HT-29 (cell line): Measurements from ENCODE around the gene C5AR1. TPM values are rescaled to one million over a fixed set of nuclear protein-coding genes. Genes with fewer than 3 reads are reported as not detected.
"Not testable (repeated sequence)": the region's sequence is repeated elsewhere in the genome, so short reads cannot be mapped to it uniquely, and the experiment has no call there.

Source experiments
- DNase-seq: peaks from one replicate; pipeline ENCODE4 v3.0.0-alpha.2; 2015; ENCODE audit warnings: low spot score
- total RNA-seq: library from RNA; depleted of rRNA; stranded (reverse); fragments of >200 nt; shearing (Covaris generic); gene quantifications from 2 replicates; pipeline ENCODE4 v1.2.3, GENCODE V29; 2014; rRNA removed

C5AR1 gene
- total RNA-seq: 0.13 and 0.28 TPM in 2 replicates

DNA sequence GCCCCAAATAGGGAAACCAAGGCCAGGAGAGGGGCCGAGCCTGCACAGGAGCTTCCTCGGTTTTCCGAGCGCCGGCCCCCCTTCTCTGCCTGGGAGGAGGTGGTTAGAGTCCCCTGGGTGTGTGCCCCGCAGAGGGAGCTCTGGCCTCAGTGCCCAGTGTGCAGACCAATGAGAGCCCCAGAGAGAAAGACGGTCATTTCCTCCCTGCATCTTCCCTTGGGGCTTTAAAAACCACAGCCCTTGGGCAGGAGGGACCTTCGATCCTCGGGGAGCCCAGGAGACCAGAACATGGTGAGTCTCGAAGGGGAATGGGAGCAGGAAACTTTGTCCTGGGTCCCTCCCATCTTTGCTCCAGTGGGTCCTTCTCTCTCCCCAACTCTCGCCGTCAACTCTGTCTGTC is at the start of gene C5AR1:
C5AR1 (plus strand) TSS at position 254 of the 400 bp plus-strand sequence; CDS start at position 289, 35 bp downstream.
- DNase-seq: no peak

DNA sequence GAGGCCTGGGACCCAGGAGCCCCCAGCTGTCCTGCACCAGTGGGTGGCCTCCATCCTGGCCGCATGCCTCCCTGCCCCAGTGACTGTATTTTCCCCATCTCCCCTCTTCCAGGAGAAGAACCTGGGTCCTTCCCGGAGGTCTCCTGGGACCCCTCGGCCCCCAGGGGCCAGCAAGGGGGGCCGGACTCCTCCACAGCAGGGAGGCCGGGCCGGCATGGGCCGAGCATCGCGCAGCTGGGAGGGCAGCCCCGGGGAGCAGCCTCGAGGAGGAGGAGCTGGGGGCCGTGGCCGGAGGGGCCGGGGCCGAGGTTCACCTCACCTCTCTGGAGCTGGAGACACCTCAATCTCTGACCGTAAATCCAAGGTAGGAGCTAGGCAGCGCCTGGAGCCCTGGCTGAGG is 49.2 kb upstream of the C5AR1 start:
- no peak for DNase-seq

DNA sequence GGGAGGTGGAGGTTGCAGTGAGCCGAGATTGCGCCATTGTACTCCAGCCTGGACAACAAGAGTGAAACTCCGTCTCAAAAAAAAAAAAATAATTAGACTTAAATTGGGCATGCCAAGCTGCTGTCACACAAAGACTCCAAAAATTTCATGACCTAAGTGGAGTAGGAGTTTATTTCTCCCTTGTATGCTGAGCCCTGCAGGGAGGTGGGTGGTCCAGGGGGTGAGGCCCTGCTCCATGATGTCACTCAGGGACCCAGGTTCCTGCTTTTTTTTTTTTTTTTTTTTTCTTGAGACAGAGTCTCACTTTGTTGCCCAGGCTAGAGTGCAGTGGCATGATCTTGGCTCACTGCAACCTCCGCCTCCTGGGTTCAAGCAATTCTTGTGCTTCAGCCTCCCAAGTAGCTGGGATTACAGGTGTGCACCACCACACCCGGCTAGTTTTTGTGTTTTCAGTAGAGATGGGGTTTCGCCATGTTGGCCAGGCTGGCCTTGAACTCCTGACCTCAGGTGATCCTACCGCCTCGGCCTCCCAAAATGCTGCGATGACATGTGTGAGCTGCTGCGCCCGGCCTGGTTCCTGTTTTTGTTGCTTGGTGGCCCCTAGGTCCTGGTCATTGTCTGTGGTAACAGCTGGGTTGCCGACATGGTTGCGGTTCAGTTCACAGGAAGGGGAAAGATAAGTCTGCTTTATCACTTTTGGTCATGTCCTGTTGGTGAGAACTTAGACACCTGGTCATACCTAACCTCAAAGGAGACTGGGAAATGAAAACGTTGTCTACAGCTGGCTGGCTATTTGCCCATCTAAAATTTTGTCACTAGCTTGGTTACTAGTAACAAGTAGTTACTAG is 47.5 kb upstream of the C5AR1 start:
- not testable (repeated sequence) for DNase-seq

DNA sequence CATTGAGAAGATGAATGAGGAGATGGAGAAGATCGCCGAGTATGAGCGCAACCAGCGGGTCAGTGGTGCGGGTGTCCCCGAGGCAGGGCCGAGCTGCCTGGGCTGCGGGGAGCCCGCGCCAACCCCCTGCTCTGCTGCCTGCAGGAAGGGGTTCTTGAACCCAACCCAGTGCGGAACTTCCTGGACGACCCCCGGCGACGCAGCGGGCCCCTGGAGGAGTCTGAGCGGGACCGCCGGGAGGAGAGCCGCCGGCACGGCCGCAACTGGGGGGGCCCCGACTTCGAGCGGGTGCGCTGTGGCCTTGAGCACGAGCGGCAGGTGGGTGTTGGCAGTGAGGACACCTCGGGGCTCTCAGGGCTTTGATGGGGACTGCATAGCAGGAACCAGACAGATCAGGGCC is 45.0 kb upstream of the C5AR1 start:
- no peak for DNase-seq

DNA sequence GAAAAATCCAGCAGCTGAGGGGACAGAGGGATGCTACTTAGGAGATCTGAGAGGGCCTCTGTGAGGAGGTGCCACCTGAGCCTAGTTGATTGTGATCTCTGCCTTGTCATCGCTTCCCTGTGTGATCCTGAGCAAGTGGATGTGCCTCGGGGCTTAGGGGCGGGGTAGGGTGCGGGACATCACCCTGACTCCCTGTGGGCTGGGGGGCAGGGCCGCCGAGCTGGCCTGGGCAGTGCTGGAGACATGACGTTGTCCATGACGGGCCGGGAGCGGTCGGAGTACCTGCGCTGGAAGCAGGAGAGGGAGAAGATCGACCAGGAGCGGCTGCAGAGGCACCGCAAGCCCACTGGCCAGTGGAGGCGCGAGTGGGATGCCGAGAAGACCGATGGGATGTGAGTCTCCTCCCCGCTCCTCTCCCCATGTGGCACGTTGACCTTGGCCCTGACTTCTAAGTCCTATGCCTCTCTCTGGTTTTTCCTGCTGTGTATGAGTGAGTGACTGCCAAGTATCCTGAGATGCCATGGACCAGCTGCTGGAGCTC is 43.2 kb upstream of the C5AR1 start:
- DNase-seq: no peak

DNA sequence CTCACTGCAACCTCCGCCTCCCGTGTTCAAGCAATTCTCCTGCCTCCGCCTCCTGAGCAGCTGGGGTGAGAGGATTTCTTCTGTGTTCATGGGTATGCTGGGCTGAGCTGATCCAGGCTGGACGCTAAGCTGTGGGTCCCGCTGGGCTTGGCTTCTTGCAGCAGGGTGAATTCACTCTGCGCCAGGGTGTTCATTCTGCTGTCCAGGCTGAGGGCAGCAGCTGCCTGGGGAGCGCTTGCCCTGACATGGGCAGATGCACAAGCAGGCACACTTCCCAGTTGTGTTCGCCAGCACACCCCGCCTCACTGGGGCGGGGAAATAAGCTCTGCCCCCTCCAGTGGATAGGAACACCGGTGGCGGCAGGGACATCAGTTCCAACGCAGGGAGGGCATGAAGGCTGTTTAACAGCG is 42.3 kb upstream of the C5AR1 start:
- DNase-seq: no peak

DNA sequence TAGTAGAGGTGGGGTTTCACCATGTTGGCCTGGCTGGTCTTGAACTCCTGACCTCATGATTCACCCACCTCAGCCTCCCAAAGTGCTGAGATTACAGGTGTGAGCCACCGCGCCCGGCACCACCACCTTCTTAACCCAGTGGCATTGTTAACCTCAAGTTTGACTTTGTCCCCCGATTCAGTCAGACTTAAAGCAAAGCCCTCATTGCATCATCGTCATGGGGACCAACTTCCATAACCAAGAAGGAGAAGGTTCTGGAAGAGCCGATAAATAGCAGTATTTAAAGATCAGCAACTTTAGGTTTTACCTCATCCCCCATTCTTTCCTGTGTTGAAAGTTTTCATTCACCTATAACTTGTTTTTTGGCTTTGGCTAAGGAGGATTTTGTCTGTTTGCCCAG is 41.6 kb upstream of the C5AR1 start:
- DNase-seq: no peak

DNA sequence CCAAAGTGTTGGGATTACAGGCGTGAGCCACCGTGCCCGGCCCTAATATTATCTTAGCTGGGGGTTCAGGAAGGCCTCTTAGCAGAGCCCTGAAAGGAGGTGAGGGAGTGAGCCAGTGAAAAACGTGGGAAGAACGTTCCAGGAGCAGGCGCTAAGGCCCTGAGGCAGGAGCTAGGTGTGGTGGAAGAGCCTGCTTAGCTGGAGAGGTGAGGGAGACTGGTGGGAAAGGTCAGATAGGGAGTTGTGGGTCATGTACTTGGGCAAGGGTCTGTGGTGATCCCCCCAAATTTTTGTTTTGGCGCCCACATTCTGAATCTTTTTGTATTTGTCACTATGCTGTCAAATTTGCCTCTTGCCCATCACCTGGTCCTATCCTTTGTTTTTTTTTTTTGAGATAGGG is 40.1 kb upstream of the C5AR1 start:
- no peak for DNase-seq

DNA sequence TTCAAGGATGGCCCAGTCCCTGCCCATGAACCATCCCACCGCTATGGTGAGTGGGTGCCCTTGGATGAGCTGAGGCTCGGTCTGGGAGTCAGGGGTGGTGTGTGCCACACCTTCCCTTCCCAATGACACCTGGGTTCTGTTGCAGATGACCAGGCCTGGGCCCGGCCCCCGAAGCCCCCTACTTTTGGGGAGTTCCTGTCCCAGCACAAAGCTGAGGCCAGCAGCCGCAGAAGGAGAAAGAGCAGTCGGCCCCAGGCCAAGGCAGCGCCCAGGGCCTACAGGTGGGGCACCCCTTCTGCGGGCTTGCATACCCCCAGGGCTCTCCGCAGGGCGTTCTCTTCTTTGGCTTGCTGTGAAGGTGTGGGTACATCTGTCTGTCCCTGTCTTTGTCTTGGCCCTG is 39.3 kb upstream of the C5AR1 start:
- no peak for DNase-seq

DNA sequence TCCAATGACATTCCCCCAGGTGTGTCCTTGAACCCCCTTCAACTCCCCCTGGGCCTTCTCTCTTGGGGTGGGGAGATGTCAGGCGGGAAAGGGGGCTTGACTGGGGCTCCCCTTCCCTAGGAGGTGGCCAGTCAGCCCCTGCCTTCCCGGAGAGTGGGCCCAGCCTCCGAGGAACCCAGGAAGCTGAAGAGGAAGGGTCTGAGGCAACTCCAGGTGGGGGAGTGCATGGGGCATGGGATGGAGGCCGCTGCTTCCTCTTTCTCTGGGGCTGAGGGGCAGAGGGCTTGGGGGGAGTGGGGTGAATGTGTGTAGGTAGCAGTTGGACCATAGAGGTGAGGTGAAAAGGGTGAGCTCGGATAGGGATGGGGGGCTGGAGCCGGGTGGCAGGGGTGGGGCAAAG is 37.7 kb upstream of the C5AR1 start:
- DNase-seq: no peak

DNA sequence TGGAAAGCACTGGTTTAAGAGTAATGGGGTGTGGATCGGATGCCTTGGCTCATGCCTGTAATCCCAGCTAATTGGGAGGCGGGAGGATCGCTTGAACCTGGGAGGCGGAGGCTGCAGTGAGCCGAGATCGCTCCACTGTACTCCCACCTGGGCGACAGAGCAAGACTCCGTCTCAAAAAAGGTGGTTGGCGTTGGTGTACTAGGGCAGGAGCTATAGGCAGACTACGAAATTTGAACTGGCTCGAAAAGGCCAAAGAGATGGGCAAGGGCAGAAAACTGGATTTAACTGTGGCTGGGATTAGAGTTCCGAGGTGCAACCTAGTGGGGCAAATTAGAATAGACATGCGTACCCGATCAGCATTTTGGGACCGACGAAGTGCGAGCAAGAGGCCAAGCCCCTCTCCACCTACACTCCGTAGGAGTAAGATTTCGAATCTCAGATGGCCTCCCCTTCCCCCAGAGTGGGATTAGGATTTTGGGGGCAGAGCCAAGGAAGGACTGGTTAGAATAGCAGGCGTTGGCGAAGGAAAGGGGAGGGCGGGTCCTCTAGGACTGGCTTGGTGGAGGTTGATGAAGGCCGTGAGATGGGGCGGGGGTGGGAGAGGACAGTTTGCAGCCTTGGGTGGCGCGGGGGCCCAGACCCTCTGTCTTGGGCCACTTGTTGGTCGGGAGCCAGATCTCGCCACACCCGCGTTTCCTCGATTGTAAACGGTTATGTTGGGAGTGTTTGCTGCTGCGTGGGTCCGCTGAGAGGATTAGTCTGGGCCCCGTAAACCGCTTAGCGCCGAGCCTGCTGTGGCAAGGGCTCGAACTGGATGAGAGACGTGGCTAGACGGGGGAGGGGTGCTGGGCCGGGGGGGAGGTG is 37.0 kb upstream of the C5AR1 start:
- DNase-seq: peak; percentile 42

DNA sequence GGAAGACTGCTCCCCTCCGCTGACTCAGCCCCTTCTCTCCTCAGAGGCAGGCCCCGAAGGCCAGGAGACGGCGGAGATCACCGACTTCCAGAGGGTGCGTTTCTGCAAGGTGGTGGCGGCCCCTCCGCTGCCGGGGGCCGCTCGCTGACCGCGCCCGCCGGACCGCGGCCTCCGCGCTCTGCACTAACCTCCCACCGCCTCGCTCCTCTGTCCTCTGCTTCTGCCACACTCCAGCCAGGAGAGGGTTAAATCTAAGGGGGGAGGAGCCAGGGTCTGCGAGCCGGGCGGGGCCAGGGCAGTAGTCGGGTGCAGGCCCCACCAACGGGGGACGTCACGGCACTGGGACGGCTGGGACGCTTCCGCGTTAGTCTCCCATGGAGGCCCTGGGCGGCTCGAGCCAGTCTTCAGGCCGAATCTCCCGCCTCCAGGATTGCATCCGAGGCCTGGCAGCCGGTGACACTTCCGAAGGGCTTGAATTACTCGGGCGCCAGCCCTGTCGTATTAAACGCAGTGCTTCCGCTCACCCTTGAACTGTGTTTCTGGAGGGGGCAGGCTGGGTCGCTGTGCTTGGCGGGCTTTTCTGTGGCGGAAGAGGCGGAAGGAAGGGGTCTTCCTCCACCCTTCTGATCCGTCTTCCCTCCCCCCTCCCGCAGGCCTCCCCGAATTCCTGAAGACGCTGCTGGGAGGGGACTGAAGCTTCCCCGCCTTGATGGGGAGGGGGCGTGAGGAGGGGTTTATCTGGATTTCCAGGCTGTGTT is 36.2 kb upstream of the C5AR1 start:
- peak; percentile 99 for DNase-seq

DNA sequence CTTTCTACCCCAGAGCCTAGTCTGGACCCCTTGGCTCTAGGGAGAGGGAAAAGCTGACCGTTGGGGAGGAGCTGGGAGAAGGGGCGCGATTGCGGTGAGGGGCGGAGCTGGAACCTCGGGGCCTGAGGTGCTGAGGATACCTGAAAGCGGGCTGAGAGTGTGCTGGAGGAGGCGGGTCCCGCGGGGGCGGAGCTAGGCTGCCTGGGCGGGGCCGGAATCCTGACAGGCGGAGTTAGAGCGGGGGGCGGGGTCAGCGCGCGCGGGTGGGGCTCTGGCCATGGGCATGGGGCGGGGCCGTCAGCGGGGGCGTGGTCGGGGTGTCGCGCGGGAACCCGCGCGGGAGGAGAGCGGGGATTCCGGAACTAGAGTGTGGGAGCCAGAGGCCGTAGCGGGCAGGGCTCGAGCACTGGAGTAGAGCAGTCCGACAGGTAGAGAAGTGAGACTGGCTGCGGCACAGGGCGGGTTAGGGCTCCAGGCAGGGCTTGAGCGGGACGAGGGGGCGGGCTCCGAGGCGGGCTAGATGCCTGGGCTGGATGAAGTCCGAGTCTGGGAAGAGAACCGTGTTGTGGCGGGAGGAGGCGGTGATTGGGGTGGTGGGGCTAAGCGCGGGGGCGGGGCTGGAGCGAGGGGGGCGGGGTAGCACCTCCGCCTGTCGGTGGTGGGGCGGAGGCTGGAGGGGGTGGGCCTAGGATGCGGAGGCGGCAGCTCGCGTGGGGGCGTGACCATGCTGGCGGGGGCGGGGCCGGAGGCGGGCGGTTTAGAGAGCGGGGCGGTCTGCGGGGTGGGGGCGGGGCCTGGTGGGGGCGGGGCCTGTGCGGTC is 35.4 kb upstream of the C5AR1 start, which contains the start of gene INAFM1:
INAFM1 (plus strand) TSS at position 815 of the 820 bp plus-strand sequence. CDS start 35 bp downstream, outside the sequence.
- DNase-seq: peak; percentile 99

DNA sequence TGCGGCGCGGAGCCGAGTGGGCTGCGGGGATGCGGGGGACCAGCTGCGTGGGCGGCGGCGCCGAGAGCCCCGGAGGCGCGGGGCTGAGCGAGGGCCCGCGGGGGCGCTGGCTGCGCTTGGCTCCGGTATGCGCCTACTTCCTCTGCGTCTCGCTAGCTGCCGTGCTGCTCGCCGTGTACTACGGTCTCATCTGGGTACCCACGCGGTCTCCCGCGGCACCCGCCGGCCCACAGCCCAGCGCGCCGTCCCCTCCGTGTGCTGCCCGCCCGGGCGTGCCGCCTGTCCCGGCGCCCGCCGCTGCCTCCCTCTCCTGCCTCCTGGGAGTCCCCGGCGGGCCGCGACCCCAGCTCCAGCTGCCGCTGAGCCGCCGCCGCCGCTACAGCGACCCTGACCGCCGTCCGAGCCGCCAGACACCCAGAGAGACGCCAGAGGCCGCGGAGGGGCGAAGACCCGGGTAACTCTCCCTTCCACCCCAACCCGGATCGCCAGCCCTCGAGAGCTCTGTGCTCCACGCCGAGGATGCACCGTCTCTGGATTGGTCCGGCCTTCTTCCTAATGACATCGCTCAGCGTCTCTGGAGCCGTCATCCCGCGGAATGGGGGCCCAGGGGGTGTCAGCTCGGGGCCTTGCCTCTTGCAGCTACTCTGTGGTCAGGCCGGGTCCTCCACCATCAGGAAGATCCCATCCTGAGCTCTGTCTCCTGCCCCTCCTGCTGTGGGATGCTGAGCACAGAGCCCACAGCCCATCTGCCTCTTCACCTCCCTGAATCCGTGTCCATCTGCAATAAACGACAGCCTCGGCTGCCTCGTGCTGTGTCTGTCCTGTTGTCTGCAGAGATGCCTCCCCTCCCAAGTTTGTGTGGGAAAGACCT is 34.5 kb upstream of the C5AR1 start:
- no peak for DNase-seq

DNA sequence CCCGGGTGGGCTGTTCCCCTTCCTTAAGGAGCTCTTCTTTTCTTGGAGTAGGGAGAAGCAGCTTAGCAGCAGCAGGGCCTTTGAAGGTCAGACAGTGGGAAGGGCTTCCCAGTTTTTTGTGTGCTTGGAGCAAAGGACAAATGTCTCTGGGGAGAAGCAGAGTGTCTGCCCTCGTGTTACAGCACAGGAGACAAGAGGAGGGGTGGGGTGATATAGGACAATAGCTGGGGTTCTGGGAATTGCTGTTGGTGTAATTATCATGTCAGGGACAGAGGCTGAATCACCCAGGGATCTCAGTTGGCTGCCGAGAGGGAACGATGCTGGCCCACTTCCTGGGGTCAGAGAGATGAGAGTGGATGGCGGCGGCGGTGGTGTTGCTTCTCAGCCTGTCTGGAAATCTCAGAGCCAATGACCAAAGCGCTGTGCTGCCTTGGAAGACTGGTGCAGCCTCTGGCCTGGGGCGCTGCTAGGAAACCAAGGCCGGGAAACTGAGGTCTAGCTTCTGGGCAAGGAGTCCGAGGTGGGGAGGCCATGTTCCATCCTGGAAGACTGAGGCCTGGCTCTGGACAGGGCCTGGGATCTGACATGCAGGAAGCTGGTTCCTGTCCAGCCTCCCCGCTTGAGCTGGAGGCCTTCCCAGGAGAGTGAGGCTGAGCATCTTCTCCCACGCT is 33.7 kb upstream of the C5AR1 start:
- no peak for DNase-seq

DNA sequence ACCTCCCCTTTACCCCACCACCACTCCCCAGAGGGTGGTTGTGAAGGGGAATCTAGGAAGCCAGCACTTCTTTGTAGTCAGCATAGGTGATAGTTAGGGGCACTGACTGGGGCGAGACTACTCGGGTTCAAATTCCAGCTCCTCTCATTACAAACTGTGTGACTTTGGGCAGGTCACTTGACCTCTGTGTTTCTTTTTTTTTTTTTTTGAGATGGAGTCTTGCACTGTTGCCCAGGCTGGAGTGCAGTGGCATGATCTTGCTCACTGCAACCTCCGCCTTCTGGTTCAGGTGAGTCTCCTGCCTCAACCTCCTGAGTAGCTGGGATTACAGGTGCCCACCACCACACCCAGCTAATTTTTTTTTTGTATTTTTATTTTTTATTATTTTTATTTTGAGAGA is 33.1 kb upstream of the C5AR1 start:
- not testable (repeated sequence) for DNase-seq

DNA sequence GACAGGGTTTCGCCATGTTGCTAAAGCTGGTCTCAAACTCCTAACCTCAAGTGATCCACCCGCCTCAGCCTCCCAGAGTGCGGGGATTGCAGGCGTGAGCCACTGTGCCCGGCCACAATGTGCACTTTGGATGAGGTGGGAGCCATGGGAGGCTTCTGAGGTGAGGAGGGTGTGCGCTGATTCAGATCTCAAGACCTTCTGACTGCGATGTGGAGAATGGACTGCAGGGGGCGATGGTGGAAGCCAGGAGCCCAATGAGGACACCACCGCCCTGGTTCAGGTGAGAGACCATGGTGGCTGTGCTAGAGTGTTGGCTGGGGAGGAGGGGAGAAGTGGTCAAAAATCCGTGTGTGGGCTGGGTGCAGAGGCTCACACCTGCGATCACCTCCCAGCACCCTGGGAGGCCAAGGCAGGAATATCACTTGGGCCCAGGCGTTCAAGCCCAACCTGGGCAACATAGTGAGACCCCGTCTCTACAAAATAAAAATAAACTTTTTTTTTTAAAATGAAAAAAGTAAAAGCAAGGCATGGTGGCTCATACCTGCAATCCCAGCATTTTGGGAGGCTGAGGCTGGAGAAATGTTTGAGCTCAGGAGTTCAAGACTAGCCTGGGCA is 29.4 kb upstream of the C5AR1 start:
- peak; percentile 71 for DNase-seq

DNA sequence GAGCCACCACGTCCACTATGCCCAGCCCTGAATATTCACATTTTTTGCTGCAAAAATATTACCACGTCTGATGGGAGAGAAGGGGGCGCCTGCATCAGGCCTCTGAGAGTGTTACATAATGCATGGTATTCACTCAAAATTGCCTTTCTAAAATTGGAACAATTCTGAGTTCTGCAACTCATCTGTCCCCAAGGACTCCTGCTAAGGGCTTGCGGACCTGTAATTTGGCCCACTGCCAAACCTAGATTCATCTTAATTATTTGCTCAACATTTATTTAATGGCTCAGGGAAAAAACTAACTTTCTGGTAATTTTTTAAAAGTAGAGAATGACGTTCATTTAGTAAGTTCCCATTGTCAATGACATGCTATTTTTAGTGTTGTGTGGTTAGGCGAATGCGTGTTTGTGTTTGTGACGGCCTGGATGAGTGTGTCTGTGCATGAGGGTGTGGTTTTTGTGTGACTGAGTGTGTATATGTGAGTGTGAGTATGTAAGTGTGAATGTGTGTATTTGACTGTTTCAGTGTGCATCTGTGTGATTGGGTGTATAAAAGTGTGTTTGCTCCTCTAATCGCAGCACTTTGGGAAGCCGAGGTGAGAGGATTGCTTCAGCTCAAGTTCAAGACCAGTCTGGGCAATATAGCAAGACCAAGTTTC is 26.1 kb upstream of the C5AR1 start:
- no peak for DNase-seq
